ENCODE measurements around the gene WDFY4.

The WDFY4 gene

GRCh38 chr10:48895803-48896195 lies 211.1 kb downstream of the WDFY4 start:
- TF ChIP-seq, protein P1, sequence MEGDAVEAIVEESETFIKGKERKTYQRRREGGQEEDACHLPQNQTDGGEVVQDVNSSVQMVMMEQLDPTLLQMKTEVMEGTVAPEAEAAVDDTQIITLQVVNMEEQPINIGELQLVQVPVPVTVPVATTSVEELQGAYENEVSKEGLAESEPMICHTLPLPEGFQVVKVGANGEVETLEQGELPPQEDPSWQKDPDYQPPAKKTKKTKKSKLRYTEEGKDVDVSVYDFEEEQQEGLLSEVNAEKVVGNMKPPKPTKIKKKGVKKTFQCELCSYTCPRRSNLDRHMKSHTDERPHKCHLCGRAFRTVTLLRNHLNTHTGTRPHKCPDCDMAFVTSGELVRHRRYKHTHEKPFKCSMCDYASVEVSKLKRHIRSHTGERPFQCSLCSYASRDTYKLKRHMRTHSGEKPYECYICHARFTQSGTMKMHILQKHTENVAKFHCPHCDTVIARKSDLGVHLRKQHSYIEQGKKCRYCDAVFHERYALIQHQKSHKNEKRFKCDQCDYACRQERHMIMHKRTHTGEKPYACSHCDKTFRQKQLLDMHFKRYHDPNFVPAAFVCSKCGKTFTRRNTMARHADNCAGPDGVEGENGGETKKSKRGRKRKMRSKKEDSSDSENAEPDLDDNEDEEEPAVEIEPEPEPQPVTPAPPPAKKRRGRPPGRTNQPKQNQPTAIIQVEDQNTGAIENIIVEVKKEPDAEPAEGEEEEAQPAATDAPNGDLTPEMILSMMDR (IDR thresholded peaks at IDR 0.05; ENCODE audit: extremely low read depth, missing control alignments): no peak
- DNase-seq (ENCODE audit: low spot score): no peak

DNA sequence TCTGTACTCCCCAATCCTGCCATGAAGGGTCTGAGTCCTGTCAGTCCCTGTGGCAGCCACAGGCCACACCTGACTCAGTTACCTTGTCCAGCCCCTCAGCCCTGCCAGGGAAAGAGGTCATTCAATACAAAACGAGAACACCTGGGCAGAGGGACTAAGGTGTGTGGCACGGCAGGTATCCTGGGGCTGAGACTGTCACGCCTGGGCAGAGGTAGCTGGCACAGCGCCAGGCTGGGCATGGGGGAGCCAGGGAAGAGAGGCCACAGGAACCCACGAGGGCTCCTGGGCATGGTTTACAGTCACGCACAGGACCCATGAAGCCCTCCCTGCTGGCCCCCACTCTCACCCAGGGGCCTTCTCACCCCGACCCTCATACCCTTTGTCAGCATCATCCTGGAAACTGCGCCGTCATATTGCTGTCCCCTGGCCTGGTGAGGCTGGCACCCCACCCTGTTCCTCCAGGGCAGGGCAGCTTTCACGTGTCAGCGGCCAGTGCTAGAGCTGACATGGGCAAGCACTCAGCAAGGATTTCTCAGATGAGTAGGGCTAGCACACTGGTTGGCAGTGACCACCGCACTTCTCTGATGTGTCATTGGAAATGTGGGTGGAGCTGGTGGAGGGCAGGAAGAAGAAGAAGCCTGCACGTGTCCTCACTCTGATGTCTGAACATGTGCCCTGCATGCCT lies 212.2 kb downstream of the WDFY4 start:
- TF ChIP-seq, protein P1 (IDR thresholded peaks at IDR 0.05; ENCODE audit: extremely low read depth, missing control alignments): no peak
- DNase-seq (ENCODE audit: low spot score): no peak

DNA sequence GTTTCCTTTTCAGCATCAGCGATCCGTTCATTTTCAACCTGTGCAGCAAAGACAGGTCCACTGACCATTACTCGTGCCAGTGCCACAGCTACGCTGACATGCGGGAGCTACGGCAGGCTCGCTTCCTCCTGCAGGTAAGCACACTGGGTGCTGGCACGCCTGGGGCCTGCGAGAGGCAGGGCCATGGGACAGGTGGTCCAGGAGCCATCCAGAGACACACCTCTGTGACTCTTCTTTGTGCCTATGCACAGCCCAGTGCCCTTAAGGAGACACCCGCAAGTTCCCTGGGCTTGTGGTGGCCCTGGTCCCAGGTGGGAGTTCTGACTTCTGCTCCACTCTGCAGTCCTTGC lies 212.7 kb downstream of the WDFY4 start:
- DNase-seq (ENCODE audit: low spot score): no peak
- TF ChIP-seq, protein P1 (IDR thresholded peaks at IDR 0.05; ENCODE audit: extremely low read depth, missing control alignments): no peak

GRCh38 chr10:48898426-48898825 lies 213.8 kb downstream of the WDFY4 start:
- no peak for DNase-seq (ENCODE audit: low spot score)
- TF ChIP-seq, protein P1 (IDR thresholded peaks at IDR 0.05; ENCODE audit: extremely low read depth, missing control alignments): no peak

DNA sequence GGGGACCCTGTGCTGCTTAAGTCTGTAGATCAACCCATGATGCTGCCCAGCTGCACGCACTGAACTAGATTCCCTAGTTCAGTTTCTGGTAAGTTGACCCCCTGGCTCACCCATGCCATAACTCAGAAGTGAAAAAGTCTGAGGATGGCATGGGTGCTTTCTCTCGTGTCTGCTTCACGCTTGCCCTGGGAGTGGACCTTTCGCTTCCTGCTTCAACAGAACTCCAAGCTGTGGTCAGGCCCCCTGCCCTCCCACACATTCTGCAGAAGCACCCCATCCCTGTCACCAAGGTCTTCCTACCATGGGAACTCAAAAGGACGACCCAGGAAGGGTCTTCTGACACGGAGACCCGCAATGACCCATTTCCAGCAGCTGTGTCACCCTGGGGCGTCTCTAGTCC lies 215.1 kb downstream of the WDFY4 start:
- TF ChIP-seq, protein P1 (IDR thresholded peaks at IDR 0.05; ENCODE audit: extremely low read depth, missing control alignments): no peak
- DNase-seq (ENCODE audit: low spot score): no peak

DNA sequence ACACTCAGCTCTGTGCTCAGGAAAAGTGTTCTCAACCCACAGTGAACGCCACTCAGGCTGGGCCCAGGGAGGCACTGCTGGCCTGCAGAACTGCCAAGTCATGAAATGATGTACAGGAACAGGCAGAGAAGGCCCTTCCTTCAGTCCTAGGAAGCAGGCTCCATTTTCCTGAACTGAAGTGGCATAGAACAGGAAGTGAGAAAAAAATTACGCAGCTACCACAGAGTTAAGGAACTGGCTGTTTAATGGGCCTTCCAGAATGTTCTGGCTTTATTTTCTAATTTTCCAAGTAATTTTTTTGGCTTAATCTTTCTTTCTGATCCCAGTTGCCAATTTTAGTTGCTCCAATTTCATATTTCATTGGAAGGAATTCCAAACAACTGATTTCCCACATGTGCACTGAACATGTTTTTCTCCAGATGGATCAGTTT lies 215.7 kb downstream of the WDFY4 start:
- DNase-seq (ENCODE audit: low spot score): no peak
- TF ChIP-seq, protein P1 (IDR thresholded peaks at IDR 0.05; ENCODE audit: extremely low read depth, missing control alignments): no peak

DNA sequence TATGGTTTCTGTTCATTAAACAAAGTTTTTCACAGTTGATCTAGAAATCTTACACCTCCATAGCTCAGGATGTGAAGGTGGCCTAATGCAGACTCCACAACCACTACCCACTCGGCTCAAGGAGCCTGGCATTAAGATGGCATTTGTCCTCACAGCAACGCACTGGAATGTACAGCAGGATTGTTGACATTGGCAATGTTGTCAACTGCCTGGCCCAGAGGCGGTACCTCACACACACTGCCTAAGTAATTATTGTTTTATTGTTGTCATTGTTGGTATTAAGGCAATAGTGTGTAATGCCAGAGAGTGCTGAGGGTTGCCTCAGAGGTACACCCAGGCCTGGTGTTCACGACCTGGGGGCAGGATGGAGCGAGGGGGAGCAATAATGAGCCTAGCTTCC lies 216.6 kb downstream of the WDFY4 start:
- TF ChIP-seq, protein P1 (IDR thresholded peaks at IDR 0.05; ENCODE audit: extremely low read depth, missing control alignments): no peak
- DNase-seq (ENCODE audit: low spot score): no peak

All from GM20000 (cell line).